GM12875 (cell line): Measurements from ENCODE around the gene SP110.

Experiments
- H3K4me3 ChIP-seq: one replicate; pipeline ENCODE4 v1.5.1; 2011; ENCODE audit warnings: low read depth, low read length, control low read depth
- TF ChIP-seq, protein P1 (sequence below): IDR thresholded peaks from 2 replicates; pipeline ENCODE4 v1.5.1; 2011; ENCODE audit warnings: low read depth, mild to moderate bottlenecking, control low read depth, inconsistent platforms, low read length, moderate library complexity, borderline replicate concordance; ENCODE audit not compliant: insufficient read depth

SP110 gene

GRCh38 chr2:230158468-230158867 lies 61.3 kb downstream of the SP110 start:
- TF ChIP-seq, protein P1, sequence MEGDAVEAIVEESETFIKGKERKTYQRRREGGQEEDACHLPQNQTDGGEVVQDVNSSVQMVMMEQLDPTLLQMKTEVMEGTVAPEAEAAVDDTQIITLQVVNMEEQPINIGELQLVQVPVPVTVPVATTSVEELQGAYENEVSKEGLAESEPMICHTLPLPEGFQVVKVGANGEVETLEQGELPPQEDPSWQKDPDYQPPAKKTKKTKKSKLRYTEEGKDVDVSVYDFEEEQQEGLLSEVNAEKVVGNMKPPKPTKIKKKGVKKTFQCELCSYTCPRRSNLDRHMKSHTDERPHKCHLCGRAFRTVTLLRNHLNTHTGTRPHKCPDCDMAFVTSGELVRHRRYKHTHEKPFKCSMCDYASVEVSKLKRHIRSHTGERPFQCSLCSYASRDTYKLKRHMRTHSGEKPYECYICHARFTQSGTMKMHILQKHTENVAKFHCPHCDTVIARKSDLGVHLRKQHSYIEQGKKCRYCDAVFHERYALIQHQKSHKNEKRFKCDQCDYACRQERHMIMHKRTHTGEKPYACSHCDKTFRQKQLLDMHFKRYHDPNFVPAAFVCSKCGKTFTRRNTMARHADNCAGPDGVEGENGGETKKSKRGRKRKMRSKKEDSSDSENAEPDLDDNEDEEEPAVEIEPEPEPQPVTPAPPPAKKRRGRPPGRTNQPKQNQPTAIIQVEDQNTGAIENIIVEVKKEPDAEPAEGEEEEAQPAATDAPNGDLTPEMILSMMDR, result no peak

DNA sequence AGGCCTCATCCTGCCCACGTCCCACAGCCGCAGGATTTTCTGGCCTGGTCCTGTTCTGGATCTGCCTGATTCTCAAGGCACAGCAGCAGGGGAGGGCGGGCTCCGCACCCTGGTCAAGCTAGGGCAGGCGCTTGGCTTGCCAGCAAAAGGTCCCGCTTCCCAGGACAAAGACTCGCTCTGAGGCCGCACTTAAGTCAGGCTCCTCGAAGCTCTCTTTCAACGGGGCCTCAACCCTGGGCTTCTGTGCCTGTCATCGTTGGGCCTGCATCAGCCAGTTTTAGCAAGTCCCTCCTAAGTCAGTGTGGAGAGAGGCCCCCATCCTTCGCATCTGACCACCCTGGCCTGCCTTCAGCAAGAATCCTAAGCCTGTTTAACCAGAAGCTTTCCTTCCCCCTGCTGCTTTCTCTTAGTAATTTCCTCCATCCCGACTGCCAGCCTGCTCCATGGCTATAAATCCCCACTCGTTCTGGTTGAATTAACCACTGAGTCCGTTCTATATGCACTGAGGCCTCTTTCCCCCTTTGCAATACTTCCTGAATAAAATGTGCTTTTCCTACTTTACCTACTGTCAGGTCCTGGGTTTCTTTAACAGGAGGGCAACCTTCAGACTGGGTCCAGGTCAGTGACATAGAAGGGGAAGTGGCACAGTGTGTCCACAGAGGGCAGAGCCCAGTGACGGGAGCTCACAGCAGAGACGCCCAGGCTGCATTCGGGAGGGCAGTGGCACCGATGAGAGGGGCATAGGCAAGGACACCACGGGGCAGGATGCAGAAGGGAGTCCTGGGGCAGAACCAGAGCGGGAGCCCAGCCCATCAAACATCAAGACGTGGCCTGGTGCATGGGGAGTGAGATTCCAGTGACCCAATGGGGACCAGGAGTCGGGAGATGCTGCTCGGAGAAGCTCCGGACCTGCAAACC lies 62.7 kb downstream of the SP110 start:
- H3K4me3 ChIP-seq, result no peak overlapping the region

More at GRCh38 chr2:230158468-230158867, 61.3 kb downstream of the SP110 start:
- H3K4me3 ChIP-seq, result no peak overlapping the region

DNA sequence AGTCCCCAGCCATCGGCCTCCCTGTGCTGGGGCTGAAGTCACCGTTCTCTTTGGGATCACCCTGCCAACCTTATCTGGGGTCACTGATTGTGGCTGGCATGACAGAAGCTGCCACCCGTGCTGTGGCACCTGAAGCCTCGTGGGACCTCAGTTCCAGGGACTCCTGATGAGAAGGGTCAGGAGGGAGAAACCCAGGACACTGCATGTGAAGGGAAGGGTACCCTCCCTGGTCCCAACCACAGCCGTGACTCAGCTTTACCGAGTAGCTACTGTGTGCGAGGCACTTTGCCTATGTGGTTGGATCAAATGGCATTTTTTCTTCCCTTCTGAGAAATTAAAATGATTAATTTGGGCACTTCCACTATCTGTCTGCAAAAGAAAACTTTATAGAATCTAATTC lies 64.4 kb downstream of the SP110 start:
- TF ChIP-seq, protein P1, result no peak

More for the DNA sequence above, 62.7 kb downstream of the SP110 start:
- TF ChIP-seq, protein P1, result no peak

GRCh38 chr2:230153390-230153976 lies 66.3 kb downstream of the SP110 start:
- no peak overlapping the region for H3K4me3 ChIP-seq
- TF ChIP-seq, protein P1, result no peak

More for the DNA sequence above, 64.4 kb downstream of the SP110 start:
- no peak overlapping the region for H3K4me3 ChIP-seq

GRCh38 chr2:230152334-230152733 lies 67.5 kb downstream of the SP110 start:
- TF ChIP-seq, protein P1, result no peak
- no peak overlapping the region for H3K4me3 ChIP-seq

- H3K4me3 ChIP-seq, result no peak overlapping the region
These were observed 75.4 kb downstream of the SP110 start for GRCh38 chr2:230144355-230144754.

More at GRCh38 chr2:230144355-230144754, 75.4 kb downstream of the SP110 start:
- TF ChIP-seq, protein P1, result no peak
